Activated T-cell treated with anti-CD3 and anti-CD28 coated beads, Interleukin-2, amount 50 U/mL, for 4 hours (primary cell): Measurements from ENCODE around the gene RNF123. TPM values are rescaled to one million over a fixed set of nuclear protein-coding genes. Genes with fewer than 3 reads are reported as not detected.

Source experiments
- ATAC-seq, 2 donors: fragments of 200-7000 bp; cut with Tn5 transposase; one replicate each; pipeline ENCODE4 v1.10.0; 2021
- DNase-seq: peaks from one replicate; pipeline ENCODE4 v3.0.0-alpha.2; 2020
- H3K27me3 Mint-ChIP-seq: one replicate; pipeline ENCODE4 v1.8.0; 2021; ENCODE audit warnings: low read depth, mixed read lengths
- H3K36me3 Mint-ChIP-seq: one replicate; pipeline ENCODE4 v1.8.0; 2022; ENCODE audit warnings: mixed read lengths; ENCODE audit not compliant: insufficient read depth
- H3K4me1 Mint-ChIP-seq: one replicate; pipeline ENCODE4 v1.8.0; 2021; ENCODE audit warnings: low read depth, mixed read lengths
- H3K4me3 Mint-ChIP-seq: one replicate; pipeline ENCODE4 v1.8.0; 2021; ENCODE audit warnings: mild to moderate bottlenecking, moderate library complexity, mixed read lengths
- H3K9me3 Mint-ChIP-seq: one replicate; pipeline ENCODE4 v1.8.0; 2021; ENCODE audit warnings: mixed read lengths
- total RNA-seq, 3 donors: library from RNA; stranded (reverse); gene quantifications; one replicate each; pipeline ENCODE4 v1.2.1, GENCODE V29; 2021

RNF123 gene
- total RNA-seq, 3 donors from 2014 or later = 34.0 to 41.4 (median 35.4) TPM

DNA sequence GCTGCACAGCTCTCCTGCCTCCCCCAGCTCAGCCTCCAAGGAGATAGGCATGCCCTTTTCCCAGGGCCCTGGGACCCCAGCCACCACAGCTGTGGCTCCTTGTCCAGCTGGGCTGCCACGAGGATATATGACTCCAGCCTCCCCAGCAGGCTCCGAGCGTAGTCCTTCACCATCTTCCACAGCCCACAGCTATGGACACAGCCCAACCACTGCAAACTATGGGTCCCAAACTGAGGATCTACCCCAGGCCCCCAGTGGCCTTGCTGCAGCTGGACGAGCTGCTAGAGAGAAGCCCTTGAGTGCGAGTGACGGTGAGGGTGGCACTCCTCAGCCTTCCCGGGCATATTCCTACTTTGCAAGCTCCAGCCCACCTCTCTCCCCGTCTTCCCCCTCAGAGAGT is 35.7 kb upstream of the RNF123 start:
- no peaks in the 10 kb centered on the region for H3K9me3 Mint-ChIP-seq
- H3K36me3 Mint-ChIP-seq = no peaks in the 10 kb centered on the region
- no peaks in the 10 kb centered on the region for H3K4me1 Mint-ChIP-seq
- no peak overlapping the region for H3K4me3 Mint-ChIP-seq
- peaks cover 7% of the 10 kb centered on the region for H3K27me3 Mint-ChIP-seq
- no peak for DNase-seq
- ATAC-seq = no peak

DNA sequence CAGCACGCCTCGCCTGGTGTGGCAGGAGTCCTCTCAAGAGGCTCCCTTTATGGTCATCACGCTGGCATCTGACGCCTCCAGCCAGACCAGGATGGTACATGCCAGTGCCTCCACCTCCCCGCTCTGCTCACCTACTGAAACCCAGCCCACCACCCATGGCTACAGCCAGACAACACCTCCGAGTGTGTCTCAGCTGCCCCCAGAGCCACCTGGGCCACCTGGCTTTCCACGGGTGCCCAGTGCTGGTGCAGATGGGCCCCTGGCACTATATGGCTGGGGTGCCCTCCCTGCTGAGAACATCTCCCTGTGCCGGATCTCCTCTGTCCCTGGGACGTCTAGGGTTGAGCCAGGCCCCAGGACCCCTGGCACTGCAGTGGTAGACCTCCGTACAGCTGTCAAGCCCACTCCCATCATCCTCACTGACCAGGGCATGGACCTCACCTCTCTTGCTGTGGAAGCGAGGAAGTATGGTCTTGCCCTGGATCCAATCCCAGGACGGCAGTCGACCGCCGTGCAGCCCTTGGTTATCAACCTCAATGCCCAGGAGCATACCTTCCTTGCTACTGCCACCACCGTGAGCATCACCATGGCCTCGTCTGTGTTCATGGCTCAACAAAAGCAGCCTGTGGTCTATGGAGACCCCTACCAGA is 35.1 kb upstream of the RNF123 start:
- Mint-ChIP-seq H3K4me3 (no peak overlapping the region), H3K36me3 (no peaks in the 10 kb centered on the region), H3K9me3 (no peaks in the 10 kb centered on the region), H3K27me3 (peaks cover 7% of the 10 kb centered on the region), H3K4me1 (no peaks in the 10 kb centered on the region)
- DNase-seq (no peak), ATAC-seq (no peak)

GRCh38 chr3:49654955-49655556 is 34.3 kb upstream of the RNF123 start:
- no peaks in the 10 kb centered on the region for H3K9me3 Mint-ChIP-seq
- DNase-seq = no peak
- no peak overlapping the region for H3K4me3 Mint-ChIP-seq
- ATAC-seq = no peak
- no peaks in the 10 kb centered on the region for H3K36me3 Mint-ChIP-seq
- peaks cover 7% of the 10 kb centered on the region for H3K27me3 Mint-ChIP-seq
- no peaks in the 10 kb centered on the region for H3K4me1 Mint-ChIP-seq

GRCh38 chr3:49655731-49656285 is 33.5 kb upstream of the RNF123 start:
- H3K27me3 Mint-ChIP-seq = peaks cover 7% of the 10 kb centered on the region
- DNase-seq (no peak), ATAC-seq (no peak)
- no peaks in the 10 kb centered on the region for H3K36me3 Mint-ChIP-seq
- no peak overlapping the region for H3K4me3 Mint-ChIP-seq
- H3K4me1 Mint-ChIP-seq = no peaks in the 10 kb centered on the region
- H3K9me3 Mint-ChIP-seq = no peaks in the 10 kb centered on the region

DNA sequence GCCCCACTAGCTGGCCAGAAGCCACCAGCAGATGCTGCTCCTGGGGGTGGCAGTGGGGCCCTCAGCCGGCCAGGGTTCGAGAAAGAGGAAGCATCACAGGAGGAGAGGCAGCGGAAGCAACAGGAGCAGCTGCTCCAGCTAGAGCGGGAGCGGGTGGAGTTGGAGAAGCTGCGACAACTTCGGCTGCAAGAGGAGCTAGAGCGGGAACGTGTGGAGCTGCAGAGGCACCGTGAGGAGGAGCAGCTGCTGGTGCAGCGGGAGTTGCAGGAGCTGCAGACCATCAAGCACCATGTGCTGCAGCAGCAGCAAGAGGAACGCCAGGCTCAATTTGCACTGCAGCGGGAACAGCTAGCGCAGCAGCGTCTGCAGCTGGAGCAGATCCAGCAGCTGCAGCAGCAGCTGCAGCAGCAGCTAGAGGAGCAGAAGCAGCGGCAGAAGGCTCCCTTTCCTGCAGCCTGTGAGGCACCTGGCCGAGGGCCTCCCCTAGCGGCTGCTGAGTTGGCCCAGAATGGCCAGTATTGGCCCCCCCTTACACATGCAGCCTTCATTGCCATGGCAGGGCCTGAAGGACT is 32.7 kb upstream of the RNF123 start:
- no peak for DNase-seq
- Mint-ChIP-seq H3K27me3 (peaks cover 7% of the 10 kb centered on the region), H3K36me3 (no peaks in the 10 kb centered on the region), H3K4me3 (no peak overlapping the region), H3K9me3 (no peaks in the 10 kb centered on the region), H3K4me1 (no peaks in the 10 kb centered on the region)
- ATAC-seq = no peak

GRCh38 chr3:49657208-49657915 is 32.0 kb upstream of the RNF123 start:
- Mint-ChIP-seq H3K4me3 (no peak overlapping the region), H3K9me3 (no peaks in the 10 kb centered on the region), H3K27me3 (peaks cover 7% of the 10 kb centered on the region), H3K36me3 (no peaks in the 10 kb centered on the region), H3K4me1 (no peaks in the 10 kb centered on the region)
- ATAC-seq (no peak), DNase-seq (no peak)

GRCh38 chr3:49658711-49659110 is 30.6 kb upstream of the RNF123 start:
- H3K4me1 Mint-ChIP-seq = no peaks in the 10 kb centered on the region
- DNase-seq (no peak), ATAC-seq (no peak)
- no peaks in the 10 kb centered on the region for H3K9me3 Mint-ChIP-seq
- no peak overlapping the region for H3K4me3 Mint-ChIP-seq
- H3K27me3 Mint-ChIP-seq = peaks cover 7% of the 10 kb centered on the region
- no peaks in the 10 kb centered on the region for H3K36me3 Mint-ChIP-seq

DNA sequence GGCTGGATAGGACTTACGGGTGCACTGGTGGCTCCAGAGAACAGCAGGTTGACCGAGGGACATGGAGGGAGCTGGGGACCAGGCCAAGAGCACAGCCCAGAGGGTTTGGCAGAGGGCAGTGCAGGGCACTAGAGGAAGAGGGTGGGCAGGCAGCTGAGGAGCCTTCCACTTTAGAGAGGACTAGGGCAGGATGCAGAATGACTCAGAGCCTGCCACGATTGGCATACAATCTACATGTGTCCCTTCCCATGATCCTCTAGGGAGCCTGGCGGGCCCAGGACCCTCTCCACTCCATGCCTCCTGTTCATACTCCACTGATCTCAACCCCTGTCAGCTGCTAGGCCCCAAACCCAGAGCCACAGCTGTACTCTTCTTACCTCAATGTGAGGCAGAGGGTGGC is 29.6 kb upstream of the RNF123 start:
- no peak for ATAC-seq
- no peaks in the 10 kb centered on the region for H3K4me1 Mint-ChIP-seq
- H3K27me3 Mint-ChIP-seq = peaks cover 7% of the 10 kb centered on the region
- DNase-seq = no peak
- no peaks in the 10 kb centered on the region for H3K9me3 Mint-ChIP-seq
- H3K36me3 Mint-ChIP-seq = no peaks in the 10 kb centered on the region
- no peak overlapping the region for H3K4me3 Mint-ChIP-seq

DNA sequence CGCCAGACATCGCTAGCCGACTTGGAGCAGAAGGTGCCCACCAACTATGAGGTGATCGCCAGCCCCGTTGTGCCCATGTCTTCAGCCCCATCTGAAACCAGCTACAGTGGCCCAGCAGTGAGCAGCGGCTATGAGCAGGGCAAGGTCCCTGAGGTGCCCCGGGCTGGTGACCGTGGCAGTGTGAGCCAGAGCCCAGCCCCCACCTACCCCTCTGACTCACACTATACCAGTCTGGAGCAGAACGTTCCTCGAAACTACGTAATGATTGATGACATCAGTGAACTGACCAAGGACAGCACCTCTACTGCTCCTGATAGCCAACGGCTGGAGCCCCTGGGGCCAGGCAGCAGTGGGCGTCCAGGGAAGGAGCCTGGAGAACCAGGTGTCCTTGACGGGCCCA is 28.1 kb upstream of the RNF123 start:
- DNase-seq (no peak), ATAC-seq (no peak)
- H3K36me3 Mint-ChIP-seq = no peaks in the 10 kb centered on the region
- no peaks in the 10 kb centered on the region for H3K9me3 Mint-ChIP-seq
- H3K27me3 Mint-ChIP-seq = peaks cover 5% of the 10 kb centered on the region
- no peak overlapping the region for H3K4me3 Mint-ChIP-seq
- H3K4me1 Mint-ChIP-seq = no peaks in the 10 kb centered on the region

GRCh38 chr3:49662021-49662420 is 27.3 kb upstream of the RNF123 start:
- ATAC-seq = no peak
- Mint-ChIP-seq H3K36me3 (no peaks in the 10 kb centered on the region), H3K27me3 (peaks cover 2% of the 10 kb centered on the region)

DNA sequence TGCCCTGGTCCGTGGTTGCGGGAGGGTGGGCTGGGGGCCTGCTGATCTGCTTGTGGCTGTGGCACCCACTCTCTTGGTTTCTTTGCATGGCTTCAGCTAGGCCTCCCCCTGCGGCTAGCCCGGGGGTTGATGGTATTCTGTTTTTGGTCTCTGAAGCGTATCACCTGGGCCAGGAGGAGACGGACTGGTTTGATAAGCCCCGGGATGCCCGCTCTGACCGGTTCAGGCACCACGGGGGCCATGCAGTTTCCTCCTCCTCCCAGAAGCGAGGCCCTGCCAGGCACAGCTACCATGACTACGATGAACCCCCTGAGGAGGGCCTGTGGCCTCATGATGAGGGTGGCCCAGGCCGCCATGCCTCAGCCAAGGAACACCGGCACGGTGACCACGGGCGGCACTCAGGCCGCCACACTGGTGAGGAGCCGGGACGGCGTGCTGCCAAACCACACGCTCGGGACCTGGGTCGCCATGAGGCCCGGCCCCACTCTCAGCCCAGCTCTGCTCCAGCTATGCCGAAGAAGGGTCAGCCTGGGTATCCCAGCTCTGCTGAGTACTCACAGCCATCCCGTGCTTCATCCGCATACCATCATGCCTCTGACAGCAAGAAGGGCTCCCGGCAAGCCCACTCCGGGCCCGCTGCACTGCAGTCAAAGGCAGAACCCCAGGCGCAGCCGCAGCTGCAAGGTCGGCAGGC is 26.5 kb upstream of the RNF123 start:
- ATAC-seq = no peak
- Mint-ChIP-seq H3K9me3 (no peaks in the 10 kb centered on the region), H3K4me1 (no peaks in the 10 kb centered on the region), H3K27me3 (no peaks in the 10 kb centered on the region), H3K36me3 (no peaks in the 10 kb centered on the region), H3K4me3 (no peak overlapping the region)
- no peak for DNase-seq

More at GRCh38 chr3:49662021-49662420, 27.3 kb upstream of the RNF123 start:
- Mint-ChIP-seq H3K4me1 (no peaks in the 10 kb centered on the region), H3K9me3 (no peaks in the 10 kb centered on the region), H3K4me3 (no peak overlapping the region)
- DNase-seq = no peak

DNA sequence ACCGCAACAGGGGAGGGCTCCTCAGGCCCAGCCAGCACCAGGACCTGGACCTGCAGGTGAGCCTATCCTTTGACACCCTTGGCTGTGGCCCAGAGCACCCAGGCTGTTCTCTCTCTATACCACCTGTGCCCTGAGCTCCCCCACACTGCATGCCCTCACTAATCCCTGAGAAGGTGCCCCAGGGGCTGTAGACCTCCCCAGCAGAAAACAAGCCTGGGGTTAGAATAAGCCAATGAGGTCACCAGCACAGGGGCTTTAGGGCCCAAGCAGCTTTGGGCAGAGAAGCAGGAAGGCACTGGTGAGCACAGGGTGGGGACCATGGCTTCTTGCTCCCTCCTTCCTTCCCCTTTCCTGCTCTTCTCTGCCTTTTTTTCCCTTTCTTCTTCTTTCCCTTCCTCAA is 25.5 kb upstream of the RNF123 start:
- no peaks in the 10 kb centered on the region for H3K9me3 Mint-ChIP-seq
- no peak for DNase-seq
- no peaks in the 10 kb centered on the region for H3K4me1 Mint-ChIP-seq
- H3K36me3 Mint-ChIP-seq = no peaks in the 10 kb centered on the region
- no peaks in the 10 kb centered on the region for H3K27me3 Mint-ChIP-seq
- ATAC-seq = no peak
- no peak overlapping the region for H3K4me3 Mint-ChIP-seq

GRCh38 chr3:49664300-49664699 is 25.1 kb upstream of the RNF123 start:
- H3K27me3 Mint-ChIP-seq = no peaks in the 10 kb centered on the region
- H3K9me3 Mint-ChIP-seq = no peaks in the 10 kb centered on the region
- ATAC-seq (no peak), DNase-seq (no peak)
- H3K36me3 Mint-ChIP-seq = no peaks in the 10 kb centered on the region
- no peak overlapping the region for H3K4me3 Mint-ChIP-seq
- H3K4me1 Mint-ChIP-seq = no peaks in the 10 kb centered on the region

DNA sequence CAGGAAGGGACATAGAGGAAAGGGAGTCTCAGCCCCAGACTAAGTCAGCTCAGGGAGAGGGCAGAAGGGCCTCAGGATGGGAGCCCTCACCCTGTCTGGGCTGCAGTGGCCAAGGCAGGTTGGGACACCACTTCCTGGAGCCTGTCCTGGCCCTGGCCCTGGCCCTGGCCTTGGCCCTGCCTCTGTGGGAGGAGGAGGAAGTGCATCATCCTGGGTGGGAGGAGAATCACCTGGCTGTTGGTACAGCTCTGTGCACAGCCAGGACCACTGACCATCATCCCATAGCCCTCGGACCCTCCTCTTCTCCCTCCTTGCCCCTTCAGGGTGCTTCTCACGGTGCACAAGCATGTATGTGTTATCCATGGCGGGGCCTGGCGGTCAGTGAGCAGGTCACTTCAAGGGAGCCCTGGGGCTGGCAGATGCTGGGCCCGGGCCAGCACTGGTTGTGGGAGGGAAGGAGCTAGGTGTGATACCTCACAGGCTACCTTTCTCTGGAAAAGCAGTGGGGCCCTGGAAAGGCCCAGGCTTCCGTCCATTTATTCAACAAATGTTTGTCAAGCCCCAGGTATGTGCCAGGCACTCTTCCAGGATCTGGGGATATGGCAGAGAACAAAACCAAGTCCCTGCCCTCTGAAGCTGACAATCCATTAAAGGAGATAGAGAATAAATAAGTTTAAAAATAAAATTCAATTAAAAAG is 23.4 kb upstream of the RNF123 start:
- Mint-ChIP-seq H3K4me1 (no peaks in the 10 kb centered on the region), H3K36me3 (no peaks in the 10 kb centered on the region), H3K9me3 (no peaks in the 10 kb centered on the region), H3K4me3 (no peak overlapping the region), H3K27me3 (no peaks in the 10 kb centered on the region)
- ATAC-seq (no peak), DNase-seq (no peak)
